PFSK-1 (cell line): ENCODE measurements around the gene WNT16.

Experiments used
- POLR2AphosphoS5 ChIP-seq: IDR thresholded peaks from 2 replicates; pipeline ENCODE4 v1.6.1; 2012; ENCODE audit warnings: low read depth, mild to moderate bottlenecking, control low read depth, low read length, moderate library complexity
- REST ChIP-seq, 2 experiments: IDR thresholded peaks; 2 replicates each; pipeline versions ENCODE4 v1.6.1 to v1.8.0; 2011 to 2012; ENCODE audit warnings: low read depth in 2 of 2, low read length in 2 of 2, control low read depth in 1 of 2, inconsistent platforms in 1 of 2, mild to moderate bottlenecking in 1 of 2, moderate library complexity in 1 of 2; ENCODE audit not compliant: insufficient read depth in 1 of 2

- TF ChIP-seq REST (IDR thresholded peaks at IDR 0.05; ENCODE audit: insufficient read depth in 1 of 2, low read depth in 2 of 2, low read length in 2 of 2) = no peak
- TF ChIP-seq POLR2AphosphoS5 = no peak
Observed at GRCh38 chr7:121286742-121287734, 41.8 kb upstream of the WNT16 start.
